ENCODE data around the gene CACNA1A. TPM values are rescaled to one million over a fixed set of nuclear protein-coding genes. Genes with fewer than 3 reads are reported as not detected.

CACNA1A gene
- polyA plus RNA-seq, 3 donors, result 0.08 to 0.09 TPM; not detected in 1

DNA sequence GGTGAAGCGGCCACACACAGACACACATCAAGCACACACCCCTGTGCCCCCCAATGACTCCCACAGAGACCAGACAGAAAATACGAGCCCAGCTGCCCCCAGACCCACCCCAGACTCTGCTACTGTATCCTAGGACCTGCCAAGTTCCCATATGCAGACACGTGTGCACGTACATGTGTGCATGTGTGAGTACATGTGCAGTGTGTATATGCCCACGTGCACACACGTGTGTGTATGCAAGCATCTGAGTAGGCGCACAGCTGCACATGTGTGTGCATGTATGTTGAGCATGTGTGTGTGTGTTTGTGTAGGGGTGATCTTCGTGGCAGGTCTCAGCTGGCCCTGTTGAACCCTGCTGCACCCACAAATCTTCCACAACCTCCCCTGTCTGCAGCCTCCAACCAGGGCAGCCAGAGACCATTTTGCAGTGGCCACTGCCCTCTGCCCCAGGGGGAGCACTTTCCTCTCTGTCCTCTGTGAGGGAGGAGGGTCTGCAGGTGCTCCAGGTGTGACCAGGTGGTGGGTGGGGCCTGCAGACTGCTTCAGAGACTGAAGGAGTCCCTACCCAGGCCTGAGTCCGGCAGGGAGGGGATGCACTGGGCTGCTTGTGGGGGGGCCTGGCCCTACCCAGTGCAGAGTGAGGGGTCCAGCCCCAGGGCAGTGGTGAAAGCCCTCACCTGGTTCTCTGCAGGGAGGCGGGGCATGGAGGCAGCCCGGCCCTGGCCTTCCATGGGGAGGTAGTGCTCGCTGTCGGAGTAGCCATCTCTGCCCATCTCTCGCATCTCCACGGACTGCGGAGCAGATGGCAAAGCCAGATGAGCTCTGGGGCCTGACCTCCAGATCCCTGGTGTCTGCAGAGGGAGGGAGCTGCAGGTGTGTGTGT, 294.6 kb downstream of the CACNA1A start:
- no peak overlapping the region for H3K4me2 ChIP-seq (replicated peaks; ENCODE audit: extremely low read depth, low read length, poor library complexity, severe bottlenecking)
- no peak overlapping the region for H3K4me3 ChIP-seq (replicated peaks in 1 of 3; ENCODE audit: low read depth in 2 of 3, low read length in 3 of 3)
- peaks cover 11 to 30% of the 10 kb centered on the region in 2 donors for H3K4me1 ChIP-seq (ENCODE audit: control insufficient read depth in 1 of 2, insufficient read depth in 2 of 2, low read length in 2 of 2)
- H3K36me3 ChIP-seq (replicated peaks in 1 of 2; ENCODE audit: control insufficient read depth in 1 of 2, insufficient read depth in 2 of 2, low read length in 2 of 2), result no peaks in the 10 kb centered on the region
- Mint-ChIP-seq H3K9me3 (no peaks in the 10 kb centered on the region), H3K36me3 (no peaks in the 10 kb centered on the region), H3K27me3 (ENCODE audit: low read depth in 3 of 3) (peaks cover 2 to 6% (median 2%) of the 10 kb centered on the region in 3 donors), H3K27ac (no peak overlapping the region), H3K4me3 (no peak overlapping the region), H3K4me1 (peaks cover 17% of the 10 kb centered on the region)
- TF ChIP-seq, protein P1, sequence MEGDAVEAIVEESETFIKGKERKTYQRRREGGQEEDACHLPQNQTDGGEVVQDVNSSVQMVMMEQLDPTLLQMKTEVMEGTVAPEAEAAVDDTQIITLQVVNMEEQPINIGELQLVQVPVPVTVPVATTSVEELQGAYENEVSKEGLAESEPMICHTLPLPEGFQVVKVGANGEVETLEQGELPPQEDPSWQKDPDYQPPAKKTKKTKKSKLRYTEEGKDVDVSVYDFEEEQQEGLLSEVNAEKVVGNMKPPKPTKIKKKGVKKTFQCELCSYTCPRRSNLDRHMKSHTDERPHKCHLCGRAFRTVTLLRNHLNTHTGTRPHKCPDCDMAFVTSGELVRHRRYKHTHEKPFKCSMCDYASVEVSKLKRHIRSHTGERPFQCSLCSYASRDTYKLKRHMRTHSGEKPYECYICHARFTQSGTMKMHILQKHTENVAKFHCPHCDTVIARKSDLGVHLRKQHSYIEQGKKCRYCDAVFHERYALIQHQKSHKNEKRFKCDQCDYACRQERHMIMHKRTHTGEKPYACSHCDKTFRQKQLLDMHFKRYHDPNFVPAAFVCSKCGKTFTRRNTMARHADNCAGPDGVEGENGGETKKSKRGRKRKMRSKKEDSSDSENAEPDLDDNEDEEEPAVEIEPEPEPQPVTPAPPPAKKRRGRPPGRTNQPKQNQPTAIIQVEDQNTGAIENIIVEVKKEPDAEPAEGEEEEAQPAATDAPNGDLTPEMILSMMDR (IDR thresholded peaks at IDR 0.05), result no peak
- no peak overlapping the region for H3K27ac ChIP-seq (ENCODE audit: low read depth in 1 of 2, low read length in 2 of 2)
- H3K27me3 ChIP-seq (ENCODE audit: control insufficient read depth in 2 of 2, insufficient read depth in 2 of 2, low read length in 2 of 2), result no peaks in the 10 kb centered on the region
- intact Hi-C loops (cut with micrococcal nuclease), result no loop called here
- H2AFZ ChIP-seq (ENCODE audit: insufficient read depth, low read depth, low read length, poor library complexity, severe bottlenecking), result no peak overlapping the region
- H3K9me3 ChIP-seq (replicated peaks in 1 of 2; ENCODE audit: control insufficient read depth in 1 of 2, insufficient read depth in 1 of 2, low read length in 2 of 2), result no peaks in the 10 kb centered on the region
- 97% methylated on average over 11 of the region's 16 CpGs for WGBS (ENCODE audit: insufficient coverage)
- no peak for DNase-seq
- no peak overlapping the region for H3K9ac ChIP-seq (ENCODE audit: insufficient read depth, low read length, poor library complexity, severe bottlenecking)
- H4K20me1 ChIP-seq (ENCODE audit: insufficient read depth, low read length), result no peaks in the 10 kb centered on the region
- H3K79me2 ChIP-seq (ENCODE audit: insufficient read depth, low read length), result no peaks in the 10 kb centered on the region

DNA sequence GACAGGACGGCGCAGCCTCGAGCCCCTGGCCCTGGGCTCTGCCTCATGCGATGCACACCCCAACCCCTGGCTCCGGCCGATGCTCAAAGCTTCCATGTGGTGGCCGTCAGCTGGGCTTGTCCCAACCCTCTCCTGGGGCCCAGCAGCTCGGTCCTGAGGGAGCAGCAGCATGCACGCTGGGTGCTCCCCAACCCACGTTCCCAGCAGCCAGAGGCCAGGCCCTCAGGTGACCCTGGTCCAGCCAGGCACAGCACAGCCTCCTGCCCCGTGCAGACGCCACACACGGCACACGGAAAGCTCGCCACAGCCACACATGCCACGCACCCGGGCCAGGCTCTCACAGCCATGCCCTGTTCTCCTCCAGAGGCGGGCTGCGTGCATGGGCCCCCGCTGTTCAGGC, 295.3 kb downstream of the CACNA1A start:
- intact Hi-C loops (cut with micrococcal nuclease), result no loop called here
- Histone ChIP-seq H3K4me1 (ENCODE audit: control insufficient read depth in 1 of 2, insufficient read depth in 2 of 2, low read length in 2 of 2) (peaks cover 11 to 30% of the 10 kb centered on the region in 2 donors), H3K36me3 (replicated peaks in 1 of 2; ENCODE audit: control insufficient read depth in 1 of 2, insufficient read depth in 2 of 2, low read length in 2 of 2) (no peaks in the 10 kb centered on the region), H3K79me2 (ENCODE audit: insufficient read depth, low read length) (no peaks in the 10 kb centered on the region), H3K27ac (ENCODE audit: low read depth in 1 of 2, low read length in 2 of 2) (no peak overlapping the region), H4K20me1 (ENCODE audit: insufficient read depth, low read length) (no peaks in the 10 kb centered on the region), H3K4me3 (replicated peaks in 1 of 3; ENCODE audit: low read depth in 2 of 3, low read length in 3 of 3) (no peak overlapping the region), H3K9ac (ENCODE audit: insufficient read depth, low read length, poor library complexity, severe bottlenecking) (no peak overlapping the region), H3K27me3 (ENCODE audit: control insufficient read depth in 2 of 2, insufficient read depth in 2 of 2, low read length in 2 of 2) (no peaks in the 10 kb centered on the region), H2AFZ (ENCODE audit: insufficient read depth, low read depth, low read length, poor library complexity, severe bottlenecking) (no peak overlapping the region), H3K4me2 (replicated peaks; ENCODE audit: extremely low read depth, low read length, poor library complexity, severe bottlenecking) (no peak overlapping the region), H3K9me3 (replicated peaks in 1 of 2; ENCODE audit: control insufficient read depth in 1 of 2, insufficient read depth in 1 of 2, low read length in 2 of 2) (no peaks in the 10 kb centered on the region)
- H3K4me3 Mint-ChIP-seq, result no peak overlapping the region
- DNase-seq, result no peak
- no peaks in the 10 kb centered on the region for H3K9me3 Mint-ChIP-seq
- H3K27ac Mint-ChIP-seq, result no peak overlapping the region
- H3K4me1 Mint-ChIP-seq, result peaks cover 17% of the 10 kb centered on the region
- no peaks in the 10 kb centered on the region for H3K36me3 Mint-ChIP-seq
- H3K27me3 Mint-ChIP-seq (ENCODE audit: low read depth in 3 of 3), result peaks cover 2 to 6% (median 2%) of the 10 kb centered on the region in 3 donors
- TF ChIP-seq, protein P1 (IDR thresholded peaks at IDR 0.05), result no peak
- WGBS (ENCODE audit: insufficient coverage), result 98% methylated on average over 20 of the region's 20 CpGs

Measured in CD14-positive monocyte (primary cell).